NCI-H1105 (cell line): Measurements from ENCODE around the gene TUBA4A.

Experiments
- DNase-seq: peaks from one replicate; lab custom pipeline; 2025; lab: John Stamatoyannopoulos, UW

TUBA4A gene

DNA sequence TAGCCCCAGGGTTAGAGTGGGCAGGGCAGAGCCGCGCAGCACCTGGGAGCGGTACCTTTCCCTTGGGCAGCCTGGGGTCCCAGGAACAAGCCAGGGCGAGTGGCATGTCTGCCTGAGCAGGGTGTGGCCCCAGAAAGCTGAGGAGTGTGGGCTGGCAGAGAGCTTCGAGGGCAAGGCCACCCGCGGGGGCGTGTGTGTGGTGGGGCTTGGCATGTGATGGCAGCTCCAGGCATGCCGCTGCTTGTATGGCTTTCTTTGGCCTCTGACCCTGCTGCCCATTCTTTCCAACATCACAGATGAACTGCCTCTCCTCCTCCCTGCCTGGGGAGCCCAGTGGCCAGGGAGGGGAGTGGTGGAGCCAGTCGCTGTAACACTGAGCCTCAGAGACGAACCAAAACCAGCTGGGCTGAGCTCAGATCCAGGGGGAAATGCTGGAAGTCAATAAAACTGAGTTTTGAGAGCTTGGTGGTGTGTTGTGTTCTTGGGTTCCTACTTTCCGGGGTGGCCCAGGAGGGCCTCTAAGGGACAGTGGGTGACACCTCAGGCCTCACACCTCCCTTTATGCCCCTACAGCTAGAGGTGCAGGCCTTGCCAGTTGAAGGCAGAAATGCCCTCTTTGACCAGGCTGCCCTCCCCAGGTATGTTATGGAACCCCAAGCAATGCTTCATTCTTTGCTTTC lies 32.9 kb upstream of the TUBA4A start:
- DNase-seq: no peak

DNA sequence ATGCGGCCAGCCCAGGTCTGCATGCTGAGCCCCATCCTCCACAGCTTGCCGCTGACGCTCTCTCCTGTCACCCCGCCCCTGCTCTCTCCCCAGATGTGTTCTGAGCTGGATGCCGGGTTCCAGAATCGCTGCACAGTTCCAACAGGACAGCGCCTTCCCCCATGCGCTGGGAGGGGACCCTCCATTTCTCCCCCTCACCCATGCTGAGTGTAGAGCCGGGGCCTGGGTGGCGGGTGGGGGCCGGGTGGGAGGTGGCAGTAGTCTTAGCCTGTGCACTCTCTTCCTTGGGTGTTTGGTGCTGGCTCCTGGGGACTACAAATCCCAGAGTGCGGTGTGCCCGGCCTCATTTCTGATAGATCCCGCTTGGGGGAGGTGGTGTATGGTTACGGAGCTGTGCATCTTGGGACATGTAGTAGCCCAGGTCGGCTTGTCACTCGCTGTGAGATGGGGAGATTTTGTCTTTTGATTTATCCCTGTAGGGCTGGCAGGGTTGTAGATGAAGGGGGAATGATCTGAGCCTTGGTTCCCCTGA lies 32.2 kb upstream of the TUBA4A start:
- DNase-seq: no peak

DNA sequence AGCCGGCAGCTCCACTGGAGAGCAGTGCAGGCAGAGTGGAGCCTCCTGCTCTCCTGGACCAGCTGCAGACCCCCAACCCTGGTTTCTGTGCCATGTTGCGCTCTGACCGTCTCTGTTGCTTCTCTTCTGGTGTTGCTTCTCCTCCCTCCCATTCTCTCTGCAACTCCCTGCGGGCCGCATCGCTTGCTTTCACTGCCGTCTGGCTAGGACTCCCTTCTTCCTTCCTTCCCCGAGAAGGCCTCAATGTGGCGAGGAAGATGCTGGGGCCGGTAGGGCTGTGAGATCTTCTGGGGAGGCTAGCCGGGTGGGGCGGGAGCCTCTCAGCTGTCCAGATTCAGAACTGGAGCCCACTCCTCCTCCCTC lies 31.6 kb upstream of the TUBA4A start:
- DNase-seq: no peak

DNA sequence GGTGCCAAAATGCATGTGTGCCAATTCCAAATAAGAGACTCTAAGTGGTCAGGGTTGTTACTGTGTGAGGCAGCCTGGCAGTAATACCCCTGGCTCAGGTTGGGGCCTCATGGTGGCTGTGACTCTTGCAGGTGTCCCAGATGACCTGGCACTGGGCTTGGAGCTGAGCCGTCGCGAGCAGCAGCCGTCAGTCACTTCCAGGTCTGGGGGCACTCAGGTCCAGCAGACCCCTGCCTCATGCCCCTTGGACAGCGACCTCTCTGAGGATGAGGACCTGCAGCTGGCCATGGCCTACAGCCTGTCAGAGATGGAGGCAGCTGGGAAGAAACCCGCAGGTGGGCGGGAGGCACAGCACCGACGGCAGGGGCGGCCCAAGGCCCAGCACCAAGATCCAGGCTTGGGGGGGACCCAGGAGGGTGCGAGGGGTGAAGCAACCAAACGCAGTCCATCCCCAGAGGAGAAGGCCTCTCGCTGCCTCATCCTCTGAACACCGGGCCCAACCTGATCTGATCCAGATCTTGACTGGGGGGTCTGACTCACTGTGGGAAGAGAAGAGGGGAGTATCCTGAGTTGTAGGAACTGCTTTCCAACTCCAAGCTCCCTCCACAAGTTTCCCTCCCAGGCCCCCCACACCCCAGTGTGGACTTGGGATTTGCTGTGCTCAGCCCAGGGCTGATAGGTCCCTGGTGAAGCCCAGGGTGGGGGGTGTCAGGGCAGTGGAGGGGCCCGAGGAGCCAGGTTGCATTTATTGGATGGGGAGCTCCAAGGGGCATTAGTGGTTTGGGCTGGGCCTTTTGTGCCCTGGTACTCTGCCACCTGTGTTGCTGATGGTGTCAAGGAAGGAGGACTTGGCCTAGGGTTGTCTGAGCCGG lies 31.0 kb upstream of the TUBA4A start:
- DNase-seq: no peak

DNA sequence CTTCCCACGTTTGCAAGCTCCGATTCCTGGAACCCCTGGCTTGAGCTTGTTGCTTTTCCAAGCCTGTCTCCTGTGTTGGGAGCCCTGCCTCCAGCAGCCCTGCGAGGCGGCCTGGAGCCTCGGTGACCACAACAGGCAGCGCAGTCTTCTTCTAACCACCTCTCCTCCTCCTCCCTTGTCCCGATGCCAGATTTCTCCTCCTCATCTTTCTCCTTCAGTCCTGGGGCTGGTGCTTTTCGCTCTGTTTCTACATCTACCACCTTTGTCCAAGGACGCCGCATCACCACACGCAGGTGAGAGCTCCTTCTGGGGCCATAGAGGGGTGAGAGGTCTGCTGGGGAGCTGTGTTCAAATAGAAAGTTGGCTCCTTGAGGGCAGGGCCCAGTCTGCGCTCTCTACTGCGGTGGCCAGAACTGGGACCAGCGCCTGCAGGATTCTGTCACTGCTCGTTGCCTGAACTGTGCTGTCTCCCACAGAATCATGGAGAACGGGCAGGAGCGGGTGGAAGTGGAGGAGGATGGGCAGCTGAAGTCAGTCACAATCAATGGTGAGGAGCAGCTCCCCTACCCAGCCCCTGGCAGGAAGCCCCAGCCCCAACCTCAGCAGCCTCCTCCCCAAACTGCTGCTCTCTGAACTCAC lies 29.3 kb upstream of the TUBA4A start:
- DNase-seq: no peak

DNA sequence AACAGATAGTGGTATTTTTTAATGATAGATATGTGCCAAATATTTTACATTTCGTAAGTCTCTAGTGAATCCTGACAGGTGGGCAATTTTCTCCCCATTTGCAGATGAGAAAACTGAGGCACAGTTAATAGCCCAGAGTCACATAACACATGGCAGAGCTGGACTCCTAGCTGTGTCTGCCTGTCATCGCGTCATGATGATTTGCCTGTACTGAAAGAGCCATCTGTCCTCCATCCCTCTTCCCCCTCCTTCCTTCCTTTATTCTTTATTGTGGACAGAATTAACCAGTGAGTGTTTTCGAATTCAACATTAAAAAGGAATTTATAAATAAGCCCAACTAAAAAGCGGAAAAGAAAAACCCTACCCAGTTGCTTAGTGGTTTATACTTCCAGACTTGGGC lies 28.7 kb upstream of the TUBA4A start:
- no peak for DNase-seq

DNA sequence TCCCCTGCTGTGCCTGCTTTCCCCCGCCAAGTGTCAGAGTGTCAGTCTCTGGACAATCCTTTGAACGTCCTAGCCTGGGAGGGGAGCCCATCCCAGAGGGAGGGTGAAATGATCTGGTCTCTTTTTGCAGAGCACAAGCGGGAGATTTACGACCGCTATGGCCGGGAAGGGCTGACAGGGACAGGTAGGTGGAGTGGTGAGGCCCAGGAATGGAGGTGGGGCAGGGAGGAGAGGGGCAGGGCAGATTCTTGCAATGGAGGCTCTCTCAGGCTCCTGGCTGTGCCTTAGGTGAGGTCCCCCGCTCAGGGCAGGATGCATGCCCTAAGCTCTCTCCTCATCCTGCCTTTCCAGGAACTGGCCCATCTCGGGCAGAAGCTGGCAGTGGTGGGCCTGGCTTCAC lies 27.9 kb upstream of the TUBA4A start:
- DNase-seq: no peak

DNA sequence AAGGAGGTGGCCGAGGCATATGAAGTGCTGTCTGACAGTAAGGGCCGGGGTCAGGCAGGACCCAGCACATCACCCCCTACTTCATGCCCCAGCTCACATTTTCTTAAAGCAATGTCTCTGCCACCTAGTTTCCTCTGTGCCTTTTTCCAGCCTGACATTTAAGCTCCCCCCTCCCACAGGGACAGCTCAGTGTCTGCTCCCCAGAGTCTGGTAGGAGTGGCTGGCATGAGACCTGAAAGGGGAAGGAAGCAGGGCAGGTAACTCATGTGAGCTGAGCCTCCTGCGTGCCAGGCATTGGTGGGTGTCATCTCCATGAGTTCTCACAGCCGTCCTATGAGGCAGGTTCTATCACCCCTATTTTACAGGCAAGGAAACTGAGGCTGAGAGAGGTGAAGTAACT lies 26.9 kb upstream of the TUBA4A start:
- DNase-seq: no peak

DNA sequence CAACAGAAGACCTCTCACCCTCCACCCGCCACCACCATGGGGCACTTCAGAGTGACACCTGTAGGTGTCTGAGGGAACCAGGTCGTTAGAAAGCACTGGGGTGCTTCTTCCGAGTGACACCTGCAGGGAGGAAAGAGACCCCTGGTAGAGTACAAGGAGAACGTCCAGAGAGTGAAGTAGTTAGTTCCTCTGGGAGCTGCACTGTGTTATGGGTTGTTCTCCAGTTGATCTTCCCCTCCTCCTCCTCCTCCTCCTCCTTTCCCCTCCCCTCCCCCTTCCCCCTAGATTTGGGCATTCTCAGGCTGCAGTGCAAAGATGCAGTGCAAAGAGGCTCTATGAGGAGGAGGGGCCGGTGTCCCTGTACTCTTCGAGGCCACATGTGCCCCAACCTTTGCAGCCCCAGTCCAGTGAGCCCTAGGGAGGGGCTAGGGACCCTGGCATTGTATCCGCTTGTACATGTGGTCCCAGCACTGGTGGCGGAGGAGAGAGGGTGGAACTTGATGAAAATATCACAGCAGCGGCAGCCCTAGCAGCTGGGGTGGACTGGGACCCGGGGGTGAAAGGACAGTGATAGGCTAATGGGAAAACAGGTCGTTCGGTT lies 26.3 kb upstream of the TUBA4A start:
- DNase-seq: no peak

DNA sequence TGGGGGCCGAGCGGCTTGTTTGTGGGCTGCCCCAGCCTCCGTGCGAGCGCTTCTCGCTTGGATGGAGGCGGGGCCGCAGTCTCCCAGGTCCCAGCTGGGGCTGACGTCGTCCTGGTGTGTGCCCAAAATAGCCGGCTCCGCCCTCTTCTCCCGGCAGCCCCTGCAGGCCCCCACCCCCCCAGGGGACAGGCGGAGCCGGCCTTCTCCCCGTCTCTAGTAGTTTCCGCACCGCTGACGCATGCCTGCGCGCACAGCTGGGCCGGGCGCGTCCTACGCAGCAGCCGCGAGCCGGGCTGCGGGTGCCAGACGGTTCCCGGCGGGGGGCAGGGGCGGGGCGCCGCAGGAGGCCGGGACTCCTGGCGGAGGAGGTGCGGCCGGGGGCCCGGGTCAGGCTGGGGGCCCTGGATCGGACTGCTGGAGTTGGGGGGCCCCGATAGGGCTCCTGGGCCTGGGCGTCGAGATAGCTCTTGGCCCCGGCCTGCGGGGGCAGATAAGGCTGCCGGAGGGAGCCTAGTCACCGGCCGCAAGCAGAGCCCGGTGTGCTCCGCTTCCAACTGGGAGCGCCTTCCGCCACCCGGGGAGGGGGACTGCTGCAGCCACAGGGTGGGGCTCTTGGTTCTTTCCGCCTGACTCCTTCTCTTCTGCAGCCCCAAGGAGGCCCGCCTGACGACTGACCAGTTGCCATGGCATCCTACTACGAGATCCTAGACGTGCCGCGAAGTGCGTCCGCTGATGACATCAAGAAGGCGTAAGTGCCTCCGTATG lies 25.6 kb upstream of the TUBA4A start, which contains the start of gene DNAJB2:
DNAJB2 (plus strand) TSS at position 216 of the 765 bp plus-strand sequence; CDS start at position 684, 468 bp downstream.
- peak; percentile 91 for DNase-seq

DNA sequence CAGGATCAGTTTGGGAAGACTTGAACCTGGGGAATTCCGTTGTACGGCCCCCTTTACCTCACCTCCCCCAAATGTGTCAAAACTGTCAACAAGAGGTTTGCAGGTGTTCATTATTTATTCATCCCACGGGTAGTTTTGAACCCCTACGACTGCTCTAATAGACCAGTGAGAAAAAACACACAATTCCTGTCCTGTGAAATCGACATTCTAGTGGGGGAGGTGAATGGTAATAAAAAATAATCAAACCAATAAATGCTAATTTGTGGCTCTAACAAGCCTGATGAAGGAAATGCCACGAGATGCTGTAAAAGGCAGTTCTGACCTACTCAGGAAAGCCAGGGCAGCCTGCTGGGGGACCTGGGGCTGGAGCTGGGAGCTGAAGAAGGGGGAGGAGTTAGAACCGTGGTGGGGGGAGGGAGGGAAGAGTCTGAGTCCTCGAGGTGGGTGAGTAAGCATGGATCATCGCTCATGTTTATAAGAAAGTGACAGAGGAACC lies 25.0 kb upstream of the TUBA4A start:
- DNase-seq: no peak

DNA sequence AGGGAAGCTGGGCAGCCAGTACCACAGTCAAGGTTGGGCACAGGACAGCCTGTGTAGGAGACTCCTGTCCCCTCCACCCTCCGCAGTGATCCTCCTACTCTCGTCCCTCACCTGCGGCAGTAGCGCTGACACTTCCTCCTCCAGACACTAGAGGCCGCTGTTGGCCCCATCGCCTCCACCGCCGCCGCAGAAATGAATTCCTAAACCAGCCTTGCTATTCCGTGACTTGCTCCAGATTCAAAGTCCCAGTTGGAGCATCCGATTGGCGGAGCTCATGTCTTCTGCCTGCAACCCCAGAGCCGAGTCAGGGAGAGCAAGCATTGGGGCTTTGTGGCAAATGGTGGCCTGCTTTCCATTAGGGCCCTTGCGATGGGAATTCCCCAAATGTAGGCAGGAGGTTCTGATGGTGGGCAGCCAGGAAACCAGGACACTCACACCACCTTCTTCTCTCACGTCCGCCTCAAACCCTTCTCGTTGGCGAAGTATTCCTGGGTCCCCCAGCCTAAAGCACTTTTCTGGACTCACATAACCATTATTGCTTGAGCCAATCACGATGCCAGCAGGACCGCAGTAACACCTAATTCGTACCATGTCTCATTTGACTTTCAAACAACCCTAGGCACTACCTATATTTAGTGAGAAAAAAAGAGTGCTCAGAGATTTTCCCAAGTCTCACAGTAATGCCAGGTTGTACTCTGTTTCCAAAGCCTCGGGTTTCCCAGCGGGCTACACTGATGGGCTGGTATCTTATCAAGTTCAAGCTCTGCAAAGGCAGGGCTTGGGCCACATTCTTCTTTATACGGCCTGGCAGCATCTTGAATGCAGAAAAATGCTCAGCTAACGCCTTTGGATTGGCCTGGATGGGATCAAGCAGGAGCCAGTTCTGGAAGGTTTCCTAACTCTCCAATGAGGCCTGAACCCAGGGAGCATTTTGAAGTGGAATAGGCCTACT lies 24.3 kb upstream of the TUBA4A start:
- DNase-seq: peak; percentile 57

DNA sequence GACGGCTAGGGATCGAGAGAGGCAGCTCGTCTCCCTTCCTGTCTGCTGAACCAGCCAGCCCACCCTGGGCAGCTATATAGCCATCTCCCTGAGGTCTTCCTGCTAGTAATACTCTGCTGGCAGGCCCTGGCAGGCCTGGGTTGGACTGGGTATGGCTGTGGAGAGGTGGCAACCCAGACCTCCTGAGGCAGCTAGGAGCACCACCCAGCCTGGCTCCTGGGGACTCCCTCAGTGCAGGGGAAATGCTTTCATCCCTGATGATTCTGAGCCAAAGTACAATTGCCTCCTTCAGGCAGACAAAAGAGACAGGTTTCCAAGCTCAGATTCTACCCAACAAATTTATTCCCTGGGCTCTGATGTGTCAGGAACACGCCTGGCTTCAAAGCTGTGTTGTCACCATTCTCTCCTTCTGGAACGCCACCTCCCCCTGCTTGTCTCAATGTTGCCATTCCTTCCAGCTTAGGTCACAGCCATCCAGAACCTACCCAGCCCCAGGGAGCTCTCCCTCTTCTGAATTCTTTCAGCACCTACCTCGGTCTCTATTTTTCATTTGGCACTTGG lies 20.7 kb upstream of the TUBA4A start:
- no peak for DNase-seq

DNA sequence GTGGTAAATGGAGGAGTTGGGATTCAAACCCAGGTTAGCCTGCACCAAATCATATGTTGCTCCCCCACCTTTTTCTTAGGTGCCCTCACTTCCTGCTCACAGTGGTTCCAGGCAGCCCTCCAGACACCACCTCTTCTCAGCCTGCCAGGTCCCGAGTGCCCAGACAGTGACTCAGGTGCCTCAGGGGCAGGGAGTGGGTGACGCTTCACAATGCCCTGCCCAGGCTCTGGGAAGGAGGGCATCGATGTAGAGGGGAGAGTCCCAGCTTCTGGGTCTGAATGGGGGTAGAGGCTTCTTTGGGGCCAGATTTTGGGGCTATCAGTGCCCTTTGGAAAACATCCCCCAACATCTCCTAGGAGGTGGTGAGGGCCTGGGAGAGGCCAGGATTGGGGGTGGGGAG lies 20.2 kb upstream of the TUBA4A start:
- DNase-seq: no peak

DNA sequence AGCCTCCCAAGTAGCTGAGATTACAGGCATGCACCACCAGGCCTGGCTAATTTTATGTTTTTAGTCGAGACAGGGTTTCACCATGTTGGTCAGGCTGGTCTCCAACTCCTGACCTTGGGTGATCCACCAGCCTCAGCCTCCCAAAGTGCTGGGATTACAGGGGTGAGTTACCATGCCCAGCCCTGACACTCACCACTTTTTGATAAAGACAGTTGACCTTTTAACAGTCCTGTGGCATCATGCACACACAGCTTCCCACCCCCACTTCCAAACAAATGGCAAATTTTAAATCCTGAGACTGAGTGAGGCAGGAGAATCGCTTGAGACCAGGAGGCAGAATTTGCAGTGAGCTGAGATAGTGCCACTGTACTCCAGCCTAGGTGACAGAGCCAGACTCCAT lies 19.3 kb upstream of the TUBA4A start:
- DNase-seq: no peak

DNA sequence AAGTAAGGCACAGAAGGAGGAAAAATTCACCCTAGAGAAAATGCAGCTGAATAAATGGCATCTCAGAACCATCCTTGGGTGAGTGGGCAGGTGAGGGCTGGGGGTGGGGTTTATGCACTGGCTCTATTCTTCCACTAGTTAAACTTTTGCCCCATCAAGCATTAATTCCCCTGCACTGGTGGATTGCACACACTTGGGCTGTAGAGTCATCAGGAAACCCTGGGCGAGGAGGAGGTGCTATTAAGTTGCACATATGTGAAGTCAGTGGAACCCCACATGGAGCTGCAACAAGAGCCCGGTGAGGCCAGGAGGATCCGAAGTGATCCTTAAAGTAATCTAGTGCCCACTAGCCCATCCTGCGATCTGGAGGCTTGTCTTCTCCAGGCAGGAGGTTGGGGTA lies 18.6 kb upstream of the TUBA4A start:
- DNase-seq: no peak

DNA sequence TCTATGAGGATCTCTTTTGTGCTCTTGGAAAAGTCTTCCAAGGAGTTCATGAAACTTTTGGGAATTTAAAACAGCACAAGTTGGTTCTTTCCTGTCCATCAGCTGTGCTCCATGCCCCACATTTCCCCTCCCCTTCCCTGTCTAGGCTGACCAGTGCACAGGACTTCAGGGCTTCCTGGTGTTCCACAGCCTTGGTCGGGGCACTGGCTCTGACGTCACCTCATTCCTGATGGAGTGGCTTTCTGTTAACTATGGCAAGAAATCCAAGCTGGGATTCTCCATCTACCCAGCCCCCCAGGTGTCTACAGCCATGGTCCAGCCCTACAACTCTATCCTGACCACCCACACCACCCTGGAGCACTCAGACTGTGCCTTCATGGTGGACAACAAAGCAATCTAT lies 17.3 kb upstream of the TUBA4A start:
- no peak for DNase-seq

DNA sequence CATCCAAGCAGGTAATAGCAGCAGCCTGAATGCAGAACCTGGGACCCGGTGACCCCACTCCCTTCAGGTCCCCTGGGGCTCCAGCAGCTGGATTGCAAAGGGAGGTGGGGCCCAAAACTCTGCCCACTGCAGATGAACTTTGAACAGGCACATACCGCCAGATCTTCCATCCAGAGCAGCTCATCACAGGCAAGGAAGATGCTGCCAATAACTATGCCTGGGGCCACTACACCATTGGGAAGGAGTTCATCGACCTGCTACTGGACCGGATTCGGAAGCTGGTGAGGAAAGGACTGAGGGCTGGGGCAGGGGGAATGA lies 16.3 kb upstream of the TUBA4A start:
- DNase-seq: no peak

DNA sequence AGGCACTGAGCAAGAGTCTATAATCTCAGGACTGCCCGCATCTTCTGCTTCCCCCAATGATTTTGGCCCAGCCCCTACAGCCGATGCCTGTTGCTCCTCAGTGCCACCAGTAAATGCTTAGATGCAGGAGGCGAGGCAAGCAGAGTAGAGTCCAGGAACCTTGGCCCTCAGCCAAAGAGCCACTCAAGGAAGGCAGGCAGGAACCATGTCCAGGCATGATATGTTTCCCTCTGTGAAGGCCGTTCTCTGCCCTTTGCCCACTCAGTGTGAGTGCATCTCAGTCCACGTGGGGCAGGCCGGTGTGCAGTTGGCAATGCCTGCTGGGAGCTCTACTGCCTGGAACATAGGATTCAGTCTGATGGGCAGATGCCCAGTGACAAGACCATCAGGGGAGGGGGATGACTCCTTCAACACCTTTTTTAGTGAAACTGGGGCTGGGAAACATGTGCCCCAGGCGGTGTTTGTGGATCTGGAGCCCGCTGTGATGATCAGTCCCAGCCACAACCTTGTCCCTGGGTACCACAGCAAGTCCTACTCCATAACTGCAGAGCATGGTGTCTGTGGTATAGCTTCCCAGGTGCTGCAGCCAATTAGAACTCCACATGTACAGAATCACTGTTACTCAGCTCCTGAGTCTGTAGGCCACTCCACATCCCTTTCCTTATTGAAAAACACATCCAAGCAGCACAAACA lies 15.8 kb upstream of the TUBA4A start:
- DNase-seq: peak; percentile 68

DNA sequence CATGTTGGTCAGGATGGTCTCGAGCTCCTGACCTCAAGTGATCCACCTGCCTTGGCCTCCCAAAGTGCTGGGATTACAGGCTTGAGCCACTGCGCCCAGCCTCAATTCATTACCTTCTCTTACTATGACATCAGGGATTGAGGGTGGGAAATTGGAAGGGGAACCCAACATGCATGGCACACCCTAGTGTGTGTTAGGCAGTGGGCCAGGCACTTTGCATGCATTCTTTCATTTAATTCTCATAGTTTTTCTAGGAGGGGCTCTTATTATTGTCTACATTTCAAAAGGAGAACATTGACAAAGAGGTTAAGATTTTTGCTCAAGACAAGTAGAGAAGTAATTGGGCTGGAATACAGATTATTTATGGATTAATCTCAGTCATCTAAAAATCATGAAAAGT lies 14.6 kb upstream of the TUBA4A start:
- no peak for DNase-seq
